Hematopoietic multipotent progenitor cell treated with erythropoietin and hydrocortisone succinate and interleukin-3 and kit ligand, for 17 days (in vitro differentiated cells): ENCODE data around the gene PALD1.

Source experiments
- DNase-seq: peaks from one replicate; pipeline ENCODE4 v3.0.0-alpha.2; 2015; ENCODE audit warnings: low spot score

The PALD1 gene

GRCh38 chr10:70558295-70558694 is 79.7 kb downstream of the PALD1 start:
- no peak for DNase-seq

GRCh38 chr10:70558871-70559810 is 80.6 kb downstream of the PALD1 start:
- DNase-seq: no peak

- DNase-seq: no peak
These were observed 81.3 kb downstream of the PALD1 start for GRCh38 chr10:70559861-70560260.

- DNase-seq: no peak
These were observed 82.0 kb downstream of the PALD1 start for GRCh38 chr10:70560511-70560941.

GRCh38 chr10:70561070-70561469 is 82.5 kb downstream of the PALD1 start:
- DNase-seq: no peak

- DNase-seq: no peak
These were observed 83.0 kb downstream of the PALD1 start for GRCh38 chr10:70561558-70561957.

- no peak for DNase-seq
These were observed 83.6 kb downstream of the PALD1 start for GRCh38 chr10:70562036-70562755.

GRCh38 chr10:70563230-70563629 is 84.7 kb downstream of the PALD1 start:
- no peak for DNase-seq

- no peak for DNase-seq
These were observed 85.7 kb downstream of the PALD1 start for GRCh38 chr10:70564113-70564725.

- DNase-seq: no peak
These were observed 86.4 kb downstream of the PALD1 start for GRCh38 chr10:70564901-70565351.

GRCh38 chr10:70565556-70566514 is 87.3 kb downstream of the PALD1 start:
- no peak for DNase-seq

- DNase-seq: no peak
These were observed 88.1 kb downstream of the PALD1 start for GRCh38 chr10:70566515-70567290.

- no peak for DNase-seq
These were observed 89.0 kb downstream of the PALD1 start for GRCh38 chr10:70567603-70568002.

- DNase-seq: no peak
These were observed 89.5 kb downstream of the PALD1 start for GRCh38 chr10:70568113-70568512.

- no peak for DNase-seq
These were observed 90.4 kb downstream of the PALD1 start for GRCh38 chr10:70568781-70569495.

- no peak for DNase-seq
These were observed 92.7 kb downstream of the PALD1 start for GRCh38 chr10:70571236-70571635.

- no peak for DNase-seq
These were observed 93.3 kb downstream of the PALD1 start for GRCh38 chr10:70571636-70572439.

GRCh38 chr10:70573599-70574506 is 95.3 kb downstream of the PALD1 start:
- DNase-seq: no peak
